SK-N-MC (cell line): ENCODE data around the gene ATP6V1F.

Source experiments
- EZH2 ChIP-seq: fragments of 200-600 bp; sonication (generic); IDR thresholded peaks from one replicate; pipeline ENCODE4 v1.6.1; 2017; ENCODE audit warnings: antibody characterized with exemption
- POLR2AphosphoS5 ChIP-seq: IDR thresholded peaks from 2 replicates; pipeline ENCODE4 v1.6.1; 2012; ENCODE audit warnings: mild to moderate bottlenecking, low read depth, low read length, borderline replicate concordance

GRCh38 chr7:128872394-128872824 is 9.8 kb downstream of the ATP6V1F start:
- no peak for TF ChIP-seq EZH2
- no peak for TF ChIP-seq POLR2AphosphoS5
